Progenitor cell of endocrine pancreas (in vitro differentiated cells): ENCODE measurements around the gene EPM2AIP1. TPM values are rescaled to one million over a fixed set of nuclear protein-coding genes. Genes with fewer than 3 reads are reported as not detected.

Experiments
- DNase-seq: peaks from one replicate; pipeline ENCODE4 v3.0.0; 2021; ENCODE audit warnings: low spot score; ENCODE audit not compliant: unreplicated experiment
- H3K27ac Mint-ChIP-seq: 2 replicates; pipeline ENCODE4 v1.8.0; 2021; ENCODE audit warnings: mild to moderate bottlenecking, moderate library complexity, mixed read lengths
- H3K27me3 Mint-ChIP-seq: 2 replicates; pipeline ENCODE4 v1.8.0; 2021; ENCODE audit warnings: mixed read lengths
- H3K36me3 Mint-ChIP-seq: 2 replicates; pipeline ENCODE4 v1.8.0; 2022; ENCODE audit warnings: mixed read lengths; ENCODE audit not compliant: insufficient read depth
- H3K4me1 Mint-ChIP-seq: 2 replicates; pipeline ENCODE4 v1.8.0; 2021; ENCODE audit warnings: low read depth, mixed read lengths
- H3K4me3 Mint-ChIP-seq: 2 replicates; pipeline ENCODE4 v1.8.0; 2021; ENCODE audit warnings: low read depth, mild to moderate bottlenecking, moderate library complexity, mixed read lengths
- H3K9me3 Mint-ChIP-seq: 2 replicates; pipeline ENCODE4 v1.8.0; 2021; ENCODE audit warnings: low read depth, mixed read lengths
- total RNA-seq: library from RNA; stranded (reverse); gene quantifications from 2 replicates; pipeline ENCODE4 v1.2.1, GENCODE V29; 2021
- TF ChIP-seq, protein P1 (sequence below): fragments of 200-600 bp; sonication (generic); IDR thresholded peaks from one replicate; pipeline ENCODE4 v1.5.0; 2021; ENCODE audit warnings: antibody characterized with exemption, mild to moderate bottlenecking; ENCODE audit not compliant: unreplicated experiment

Gene EPM2AIP1
- total RNA-seq, 1 donor from 2014 or later: 29.7 TPM

- Mint-ChIP-seq H3K27me3 (no peaks in the 10 kb centered on the region), H3K9me3 (peaks cover 3% of the 10 kb centered on the region), H3K36me3 (peaks cover 40% of the 10 kb centered on the region), H3K27ac (no peak overlapping the region), H3K4me1 (no peaks in the 10 kb centered on the region), H3K4me3 (no peak overlapping the region)
- no peak for DNase-seq
- TF ChIP-seq, protein P1, sequence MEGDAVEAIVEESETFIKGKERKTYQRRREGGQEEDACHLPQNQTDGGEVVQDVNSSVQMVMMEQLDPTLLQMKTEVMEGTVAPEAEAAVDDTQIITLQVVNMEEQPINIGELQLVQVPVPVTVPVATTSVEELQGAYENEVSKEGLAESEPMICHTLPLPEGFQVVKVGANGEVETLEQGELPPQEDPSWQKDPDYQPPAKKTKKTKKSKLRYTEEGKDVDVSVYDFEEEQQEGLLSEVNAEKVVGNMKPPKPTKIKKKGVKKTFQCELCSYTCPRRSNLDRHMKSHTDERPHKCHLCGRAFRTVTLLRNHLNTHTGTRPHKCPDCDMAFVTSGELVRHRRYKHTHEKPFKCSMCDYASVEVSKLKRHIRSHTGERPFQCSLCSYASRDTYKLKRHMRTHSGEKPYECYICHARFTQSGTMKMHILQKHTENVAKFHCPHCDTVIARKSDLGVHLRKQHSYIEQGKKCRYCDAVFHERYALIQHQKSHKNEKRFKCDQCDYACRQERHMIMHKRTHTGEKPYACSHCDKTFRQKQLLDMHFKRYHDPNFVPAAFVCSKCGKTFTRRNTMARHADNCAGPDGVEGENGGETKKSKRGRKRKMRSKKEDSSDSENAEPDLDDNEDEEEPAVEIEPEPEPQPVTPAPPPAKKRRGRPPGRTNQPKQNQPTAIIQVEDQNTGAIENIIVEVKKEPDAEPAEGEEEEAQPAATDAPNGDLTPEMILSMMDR: no peak
These were observed 44.4 kb upstream of the EPM2AIP1 start for GRCh38 chr3:37037352-37037751.

- no peak for DNase-seq
- peaks cover 35% of the 10 kb centered on the region for H3K36me3 Mint-ChIP-seq
- no peak overlapping the region for H3K4me3 Mint-ChIP-seq
- H3K27ac Mint-ChIP-seq: no peak overlapping the region
- H3K27me3 Mint-ChIP-seq: no peaks in the 10 kb centered on the region
- H3K9me3 Mint-ChIP-seq: peaks cover 3% of the 10 kb centered on the region
- no peaks in the 10 kb centered on the region for H3K4me1 Mint-ChIP-seq
- TF ChIP-seq, protein P1: no peak
These were observed 40.0 kb upstream of the EPM2AIP1 start for GRCh38 chr3:37032961-37033360.

DNA sequence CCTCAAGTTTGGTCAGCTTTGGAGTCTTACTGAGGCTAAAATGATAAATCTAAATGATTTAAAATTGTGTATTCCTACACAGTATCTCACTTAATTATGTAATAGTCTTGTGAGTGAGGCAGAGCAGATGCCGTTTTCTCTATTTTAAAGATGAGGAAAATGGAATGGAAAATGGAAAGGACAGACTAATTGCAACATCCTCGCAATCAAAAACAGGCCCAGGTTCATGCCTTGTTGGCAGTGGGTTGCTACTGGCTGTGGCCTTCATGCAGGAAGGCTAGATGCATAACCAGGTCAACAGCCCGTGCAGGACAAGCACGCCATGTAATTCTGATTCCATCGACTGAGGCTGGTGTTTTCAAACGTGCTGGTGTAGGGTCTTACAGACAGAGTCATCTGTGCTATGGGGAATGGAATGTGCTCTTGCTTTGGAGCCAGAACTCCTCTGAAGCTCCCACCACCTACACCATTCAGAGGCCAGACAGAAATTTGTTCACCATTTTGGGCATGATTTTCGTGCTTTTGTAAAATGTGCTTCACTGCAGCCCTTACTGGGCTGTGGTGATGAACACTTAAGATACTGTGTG lies 38.3 kb upstream of the EPM2AIP1 start:
- Mint-ChIP-seq H3K4me1 (no peaks in the 10 kb centered on the region), H3K27ac (no peak overlapping the region), H3K36me3 (peaks cover 34% of the 10 kb centered on the region), H3K9me3 (peaks cover 3% of the 10 kb centered on the region), H3K4me3 (no peak overlapping the region), H3K27me3 (no peaks in the 10 kb centered on the region)
- no peak for DNase-seq
- TF ChIP-seq, protein P1: no peak

GRCh38 chr3:37030588-37030987 lies 37.7 kb upstream of the EPM2AIP1 start:
- TF ChIP-seq, protein P1: no peak
- Mint-ChIP-seq H3K27ac (no peak overlapping the region), H3K4me3 (no peak overlapping the region), H3K9me3 (peaks cover 3% of the 10 kb centered on the region), H3K4me1 (no peaks in the 10 kb centered on the region), H3K36me3 (peaks cover 31% of the 10 kb centered on the region), H3K27me3 (no peaks in the 10 kb centered on the region)
- no peak for DNase-seq

DNA sequence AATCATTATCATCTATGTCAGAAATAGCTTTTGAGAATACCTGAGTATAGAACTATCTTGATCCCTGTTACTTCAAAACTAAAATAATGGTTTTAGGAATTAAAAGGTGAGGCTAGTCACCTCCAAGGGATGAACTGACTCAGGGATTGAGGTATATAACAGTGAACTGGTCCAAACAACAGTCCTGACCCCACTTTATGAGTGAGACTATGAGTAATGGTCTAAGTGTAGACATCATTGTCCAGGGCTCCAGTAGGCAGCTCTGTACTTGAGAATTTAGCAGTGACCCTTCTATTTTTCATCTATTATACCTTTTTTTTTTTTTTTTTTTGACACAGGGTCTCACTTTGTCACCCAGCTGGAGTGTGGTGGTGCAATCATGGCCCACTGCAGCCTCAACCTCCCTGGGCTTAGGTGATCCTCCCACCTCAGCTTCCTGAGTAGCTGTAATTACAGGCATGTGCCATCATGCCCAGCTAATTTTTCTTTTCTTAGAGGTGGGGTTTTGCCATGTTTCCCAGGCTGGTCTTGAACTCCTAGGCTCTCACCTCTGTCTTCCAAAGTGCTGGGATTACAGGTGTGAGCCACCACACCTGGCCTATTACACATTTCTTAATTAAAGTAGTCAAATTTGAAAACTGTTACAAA lies 36.7 kb upstream of the EPM2AIP1 start:
- no peaks in the 10 kb centered on the region for H3K27me3 Mint-ChIP-seq
- H3K4me1 Mint-ChIP-seq: no peaks in the 10 kb centered on the region
- H3K36me3 Mint-ChIP-seq: peaks cover 27% of the 10 kb centered on the region

More for the DNA sequence above, 36.7 kb upstream of the EPM2AIP1 start:
- Mint-ChIP-seq H3K9me3 (peaks cover 5% of the 10 kb centered on the region), H3K4me3 (no peak overlapping the region), H3K27ac (no peak overlapping the region)
- TF ChIP-seq, protein P1: no peak
- DNase-seq: no peak
